Psoas muscle (tissue), 8 donors: ENCODE measurements around the gene KRT12. TPM values are rescaled to one million over a fixed set of nuclear protein-coding genes. Genes with fewer than 3 reads are reported as not detected.

Experiments
- ATAC-seq, 4 donors: fragments of 200-7000 bp; cut with Tn5 transposase; one replicate each; pipeline ENCODE4 v1.9.1; 2020; ENCODE audit warnings: moderate library complexity in 3 of 4, mild to moderate bottlenecking in 2 of 4
- DNase-seq, 2 donors: peaks; one replicate each; pipeline ENCODE4 v3.0.0-alpha.2; 2020
- H3K27ac ChIP-seq: fragments of 200-600 bp; one replicate; pipeline ENCODE4 v1.8.0; 2022
- H3K27me3 ChIP-seq, 3 donors: fragments of 200-600 bp in 1 of 3; one replicate each; pipeline versions ENCODE4 v1.6.1 to v1.8.0; 2013 to 2022; ENCODE audit warnings: low read length in 2 of 3, mild to moderate bottlenecking in 2 of 3, moderate library complexity in 1 of 3; ENCODE audit not compliant: insufficient read depth in 3 of 3
- H3K36me3 ChIP-seq, 2 donors: fragments of 200-600 bp in 1 of 2; one replicate each; pipeline versions ENCODE4 v1.6.1 to v1.8.0; 2013 to 2022; ENCODE audit warnings: low read depth in 1 of 2, mild to moderate bottlenecking in 1 of 2, moderate library complexity in 1 of 2; ENCODE audit not compliant: insufficient read depth in 1 of 2
- H3K4me1 ChIP-seq: fragments of 200-600 bp; one replicate; pipeline ENCODE4 v1.8.0; 2022
- H3K4me3 ChIP-seq: fragments of 200-600 bp; one replicate; pipeline ENCODE4 v1.8.0; 2022; ENCODE audit warnings: mild to moderate bottlenecking
- H3K9me3 ChIP-seq: fragments of 200-600 bp; one replicate; pipeline ENCODE4 v1.8.0; 2022
- WGBS, 3 donors: extraction: QIAGEN DNeasy Blood & Tissue Kit; methylation state at CpG; one replicate each; pipeline versions ENCODE4 v1.1.6 to v1.1.7; 2013; 5-methylcytosine and 5-hydroxymethylcytosine counted together
- intact Hi-C, 2 donors: fragments of 100-400 bp; cut with DNase I; formaldehyde crosslinking; loops; one replicate each; pipeline versions ENCODE4 v1.11.0 to v1.14.2; 2022
- polyA plus RNA-seq, 3 donors: library from polyadenylated mRNA; stranded (reverse); fragments of 200-250 nt; gene quantifications; one replicate each; pipeline ENCODE4 v1.2.3, GENCODE V29; 2013
- total RNA-seq, 4 donors: library from RNA; stranded (reverse); fragmentation: NEBNext Ultra II Directional in 2 of 4; extraction: Animal tissue kit (Norgen Biotek cat#: 25700) in 2 of 4; gene quantifications; one replicate each; pipeline versions ENCODE4 v1.2.1 to v1.2.4, GENCODE V29; 2021 to 2023
- TF ChIP-seq, protein P1 (sequence below): fragments of 200-600 bp; IDR thresholded peaks from one replicate; pipeline ENCODE4 v1.8.0; 2022; ENCODE audit warnings: antibody characterized with exemption
- donor health status: healthy with polysubstance abuse.
- donor health status: DM: no; HTN: no; CAD: no; lungs with moderate emphysema.
- donor health status: Bipolar disorder and iron deficiency.
- donor health status: healthy.
- donor health status: DM: yes; HTN: yes; CAD: no.
- donor health status: DM: no; HTN: no; CAD: no.
- donor health status: DM: no; HTN: no; CAD: no.
- donor health status: DM: yes; HTN: yes; CAD: no.

The KRT12 gene
- total and polyA plus RNA-seq, 7 donors = not detected

DNA sequence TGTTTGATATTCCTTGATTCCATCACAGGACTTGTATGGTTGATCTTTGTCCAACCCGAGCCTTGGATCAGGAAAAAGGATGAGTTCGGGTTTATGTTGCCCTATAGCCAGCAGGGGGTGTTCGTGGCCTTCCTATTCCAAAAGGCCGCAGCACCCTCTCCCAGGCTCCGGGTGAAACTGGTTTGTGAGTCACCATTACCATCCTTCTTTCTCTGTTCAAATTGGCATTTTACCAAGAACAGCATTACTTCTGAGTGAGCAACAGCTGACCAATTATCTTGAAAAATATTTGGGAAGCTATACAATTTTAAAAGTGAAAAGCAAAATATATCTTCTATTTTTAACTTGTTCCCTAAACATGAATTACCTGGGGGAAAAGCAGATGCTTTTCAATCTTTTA is 42.3 kb upstream of the KRT12 start:
- no peaks in the 10 kb centered on the region for H3K36me3 ChIP-seq
- peaks cover 17% of the 10 kb centered on the region for H3K4me1 ChIP-seq
- ATAC-seq (peak; percentile 96 to 98 (median 96)), DNase-seq (peak; percentile 56 to 85)
- intact Hi-C loops = loop anchor here (2.0 to 10.0 kb wide), 5 partner anchors 413 to 738 kb away; no protein-coding TSS in a partner anchor
- no peaks in the 10 kb centered on the region for H3K9me3 ChIP-seq
- no peak overlapping the region for H3K4me3 ChIP-seq
- WGBS, 3 donors = 0 to 3% (median 1%) methylated on average over 5 of the region's 5 CpGs
- TF ChIP-seq, protein P1, sequence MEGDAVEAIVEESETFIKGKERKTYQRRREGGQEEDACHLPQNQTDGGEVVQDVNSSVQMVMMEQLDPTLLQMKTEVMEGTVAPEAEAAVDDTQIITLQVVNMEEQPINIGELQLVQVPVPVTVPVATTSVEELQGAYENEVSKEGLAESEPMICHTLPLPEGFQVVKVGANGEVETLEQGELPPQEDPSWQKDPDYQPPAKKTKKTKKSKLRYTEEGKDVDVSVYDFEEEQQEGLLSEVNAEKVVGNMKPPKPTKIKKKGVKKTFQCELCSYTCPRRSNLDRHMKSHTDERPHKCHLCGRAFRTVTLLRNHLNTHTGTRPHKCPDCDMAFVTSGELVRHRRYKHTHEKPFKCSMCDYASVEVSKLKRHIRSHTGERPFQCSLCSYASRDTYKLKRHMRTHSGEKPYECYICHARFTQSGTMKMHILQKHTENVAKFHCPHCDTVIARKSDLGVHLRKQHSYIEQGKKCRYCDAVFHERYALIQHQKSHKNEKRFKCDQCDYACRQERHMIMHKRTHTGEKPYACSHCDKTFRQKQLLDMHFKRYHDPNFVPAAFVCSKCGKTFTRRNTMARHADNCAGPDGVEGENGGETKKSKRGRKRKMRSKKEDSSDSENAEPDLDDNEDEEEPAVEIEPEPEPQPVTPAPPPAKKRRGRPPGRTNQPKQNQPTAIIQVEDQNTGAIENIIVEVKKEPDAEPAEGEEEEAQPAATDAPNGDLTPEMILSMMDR = peak; percentile 80
- H3K27me3 ChIP-seq = peaks cover 0 to 22% (median 2%) of the 10 kb centered on the region in 3 donors
- H3K27ac ChIP-seq = no peak overlapping the region

DNA sequence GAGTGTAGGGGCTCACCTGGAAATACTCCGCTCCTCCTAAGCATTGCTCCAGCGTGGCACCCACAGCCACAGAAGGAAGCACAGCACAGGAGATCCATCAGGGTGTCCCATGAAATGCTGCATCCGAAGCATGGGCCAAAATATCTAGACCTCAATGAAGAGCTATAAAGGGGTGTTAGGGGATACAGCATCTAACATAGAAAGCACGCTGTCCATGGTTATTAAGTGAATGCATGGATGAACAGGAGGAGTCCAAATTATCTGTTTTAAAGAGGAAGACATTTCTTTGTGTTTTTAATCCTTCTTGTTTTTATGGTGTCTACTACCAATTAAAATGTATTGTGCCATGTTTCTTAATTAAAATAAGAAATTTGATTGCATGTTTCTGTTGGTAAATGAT is 39.6 kb upstream of the KRT12 start:
- intact Hi-C loops = loop anchor here (2.0 to 10.0 kb wide), 4 partner anchors 418 to 756 kb away; no protein-coding TSS in a partner anchor
- Histone ChIP-seq H3K36me3 (no peaks in the 10 kb centered on the region), H3K4me1 (peaks cover 17% of the 10 kb centered on the region), H3K9me3 (no peaks in the 10 kb centered on the region), H3K4me3 (no peak overlapping the region), H3K27me3 (peaks cover 0 to 24% (median 2%) of the 10 kb centered on the region in 3 donors), H3K27ac (no peak overlapping the region)
- DNase-seq (no peak), ATAC-seq (no peak)
- TF ChIP-seq, protein P1 = no peak
- whole genome bisulfite sequencing, 3 donors = 79 to 83% (median 80%) methylated on average over 4 of the region's 4 CpGs

- DNase-seq (no peak), ATAC-seq (no peak)
- no peak overlapping the region for H3K27ac ChIP-seq
- intact Hi-C loops = loop anchor here (5.0 to 10.0 kb wide), 3 partner anchors 419 to 742 kb away; no protein-coding TSS in a partner anchor
- WGBS, 3 donors = 56 to 65% (median 62%) methylated on average over 5 of the region's 5 CpGs
- peaks cover 0 to 28% (median 2%) of the 10 kb centered on the region in 3 donors for H3K27me3 ChIP-seq
- peaks cover 10% of the 10 kb centered on the region for H3K4me1 ChIP-seq
- TF ChIP-seq, protein P1 = no peak
- H3K36me3 ChIP-seq = no peaks in the 10 kb centered on the region
- no peak overlapping the region for H3K4me3 ChIP-seq
- no peaks in the 10 kb centered on the region for H3K9me3 ChIP-seq
Measured at GRCh38 chr17:40905370-40905769, 38.3 kb upstream of the KRT12 start.

DNA sequence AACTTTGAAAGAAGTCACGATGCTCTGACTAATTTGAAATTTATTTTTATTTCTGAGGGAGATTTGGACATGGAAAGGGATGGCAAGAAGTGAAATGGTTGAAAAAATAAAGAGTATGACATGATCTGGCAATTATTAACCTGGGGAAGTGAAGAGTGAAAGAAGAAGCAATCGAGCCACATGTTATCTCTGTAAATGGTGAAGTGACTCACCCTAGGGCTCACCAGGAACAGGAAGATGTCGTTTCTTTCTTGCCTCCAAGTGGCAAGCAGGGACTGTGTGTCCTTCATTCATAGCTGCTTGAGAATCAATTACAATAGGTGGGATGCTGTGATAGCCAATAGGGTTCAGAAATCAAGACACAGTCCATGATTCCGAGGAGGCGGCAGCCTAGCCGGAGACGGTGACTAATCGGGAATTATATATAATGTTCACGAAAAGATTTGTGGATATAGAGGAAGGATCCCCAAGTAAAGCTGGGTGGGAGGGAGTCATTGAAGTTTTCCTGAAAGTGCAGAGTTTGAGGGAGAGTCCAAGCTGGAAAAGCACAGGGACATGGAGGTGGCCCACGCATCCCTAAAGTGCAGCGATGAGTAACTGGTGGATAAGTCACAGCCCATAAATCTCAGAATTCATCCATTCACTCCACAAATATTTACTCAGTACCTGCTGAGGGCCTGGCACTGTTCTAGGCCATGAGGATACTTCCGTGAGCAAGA is 36.3 kb upstream of the KRT12 start:
- ATAC-seq = no peak

More for the DNA sequence above, 36.3 kb upstream of the KRT12 start:
- no peak overlapping the region for H3K4me3 ChIP-seq
- H3K36me3 ChIP-seq = no peaks in the 10 kb centered on the region
- DNase-seq = no peak
- H3K27me3 ChIP-seq = peaks cover 0 to 29% (median 2%) of the 10 kb centered on the region in 3 donors
- H3K4me1 ChIP-seq = no peaks in the 10 kb centered on the region
- H3K9me3 ChIP-seq = no peaks in the 10 kb centered on the region
- intact Hi-C loops = loop anchor here in 1 of 2 donors (10.0 kb wide), 2 partner anchors 422 to 652 kb away; no protein-coding TSS in a partner anchor
- 49 to 55% (median 53%) methylated on average over 12 of the region's 12 CpGs for WGBS, 3 donors
- no peak overlapping the region for H3K27ac ChIP-seq
- TF ChIP-seq, protein P1 = no peak
